Tibial nerve (tissue), 4 donors: ENCODE measurements around the gene PLPPR1. TPM values are rescaled to one million over a fixed set of nuclear protein-coding genes. Genes with fewer than 3 reads are reported as not detected.

Experiments used
- DNase-seq, 2 donors: peaks; one replicate each; pipeline ENCODE4 v3.0.0-alpha.2; 2019; ENCODE audit warnings: low spot score in 2 of 2
- H3K27ac ChIP-seq, 4 donors: fragments of 200-600 bp; sonication (generic) in 3 of 4; one replicate each; pipeline ENCODE4 v1.5.1; 2017 to 2019; ENCODE audit warnings: mild to moderate bottlenecking in 1 of 4
- H3K27me3 ChIP-seq, 2 donors: fragments of 200-600 bp; sonication (generic) in 1 of 2; one replicate each; pipeline versions ENCODE4 v1.5.1 to v1.6.0; 2017 to 2019
- H3K36me3 ChIP-seq, 3 donors: fragments of 200-600 bp; sonication (generic); one replicate each; pipeline ENCODE4 v1.5.1; 2018 to 2019
- H3K4me1 ChIP-seq, 4 donors: fragments of 200-600 bp; sonication (generic) in 3 of 4; one replicate each; pipeline ENCODE4 v1.5.1; 2017 to 2019
- H3K4me3 ChIP-seq, 4 donors: fragments of 200-600 bp; sonication (generic) in 3 of 4; one replicate each; pipeline ENCODE4 v1.5.1; 2017 to 2019; ENCODE audit warnings: mild to moderate bottlenecking in 1 of 4, moderate library complexity in 1 of 4
- H3K9me3 ChIP-seq, 4 donors: fragments of 200-600 bp; sonication (generic) in 3 of 4; one replicate each; pipeline ENCODE4 v1.5.1; 2017 to 2019
- EP300 ChIP-seq, 2 donors: sonication (generic); formaldehyde crosslinking; IDR thresholded peaks; one replicate each; pipeline ENCODE4 v1.6.1; 2017; ENCODE audit warnings: antibody characterized with exemption in 2 of 2, mild to moderate bottlenecking in 1 of 2
- POLR2A ChIP-seq, 2 donors: fragments of 450-650 bp; IDR thresholded peaks; one replicate each; pipeline ENCODE4 v1.6.1; 2017; ENCODE audit warnings: antibody characterized with exemption in 2 of 2, mild to moderate bottlenecking in 2 of 2, moderate library complexity in 2 of 2
- WGBS, 2 donors: methylation state at CpG; one replicate each; pipeline ENCODE4 v1.1.5; 2018; 5-methylcytosine and 5-hydroxymethylcytosine counted together
- total RNA-seq, 4 donors: library from RNA; depleted of rRNA; stranded (reverse); fragments of >200 nt; gene quantifications; one replicate each; pipeline ENCODE4 v1.1.0, GENCODE V29; 2016
- TF ChIP-seq, protein P1 (sequence below), 5 experiments: fragments of 200-600 bp in 3 of 5; fragments of 450-650 bp in 2 of 5; sonication (generic) in 3 of 5; IDR thresholded peaks; one replicate each; pipeline ENCODE4 v1.5.1; 2016 to 2019; ENCODE audit warnings: antibody characterized with exemption in 5 of 5, mild to moderate bottlenecking in 3 of 5, moderate library complexity in 2 of 5

Gene PLPPR1
- total RNA-seq, 4 donors from 2014 or later: 0.30 to 7.6 (median 2.5) TPM

DNA sequence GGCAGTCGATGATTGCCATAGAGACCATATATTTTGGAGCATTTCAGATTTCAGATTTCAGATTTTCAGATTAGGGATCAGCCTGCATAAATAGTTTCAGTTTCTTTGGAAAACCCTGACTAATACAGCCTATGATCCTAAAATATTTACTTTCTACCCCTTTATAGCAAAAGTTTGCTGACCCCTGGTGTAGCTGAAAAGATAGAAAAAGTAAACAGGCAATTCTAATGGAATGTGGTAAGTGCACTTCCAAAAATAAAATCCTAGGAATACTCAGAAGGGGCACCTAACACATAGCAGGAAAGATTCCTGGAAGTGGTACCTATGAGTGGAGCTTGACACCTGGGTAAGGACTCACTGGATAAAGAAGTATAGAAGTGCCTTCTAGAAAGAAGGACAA is 321.8 kb downstream of the PLPPR1 start:
- WGBS, 2 donors: 90 to 94% methylated on average over 1 of the region's 1 CpG
- TF ChIP-seq POLR2A (IDR thresholded peaks at IDR 0.05): no peak
- no peak for TF ChIP-seq EP300 (IDR thresholded peaks at IDR 0.05)
- TF ChIP-seq, protein P1, sequence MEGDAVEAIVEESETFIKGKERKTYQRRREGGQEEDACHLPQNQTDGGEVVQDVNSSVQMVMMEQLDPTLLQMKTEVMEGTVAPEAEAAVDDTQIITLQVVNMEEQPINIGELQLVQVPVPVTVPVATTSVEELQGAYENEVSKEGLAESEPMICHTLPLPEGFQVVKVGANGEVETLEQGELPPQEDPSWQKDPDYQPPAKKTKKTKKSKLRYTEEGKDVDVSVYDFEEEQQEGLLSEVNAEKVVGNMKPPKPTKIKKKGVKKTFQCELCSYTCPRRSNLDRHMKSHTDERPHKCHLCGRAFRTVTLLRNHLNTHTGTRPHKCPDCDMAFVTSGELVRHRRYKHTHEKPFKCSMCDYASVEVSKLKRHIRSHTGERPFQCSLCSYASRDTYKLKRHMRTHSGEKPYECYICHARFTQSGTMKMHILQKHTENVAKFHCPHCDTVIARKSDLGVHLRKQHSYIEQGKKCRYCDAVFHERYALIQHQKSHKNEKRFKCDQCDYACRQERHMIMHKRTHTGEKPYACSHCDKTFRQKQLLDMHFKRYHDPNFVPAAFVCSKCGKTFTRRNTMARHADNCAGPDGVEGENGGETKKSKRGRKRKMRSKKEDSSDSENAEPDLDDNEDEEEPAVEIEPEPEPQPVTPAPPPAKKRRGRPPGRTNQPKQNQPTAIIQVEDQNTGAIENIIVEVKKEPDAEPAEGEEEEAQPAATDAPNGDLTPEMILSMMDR (IDR thresholded peaks at IDR 0.05): no peak
- H3K4me3 ChIP-seq: no peak overlapping the region

DNA sequence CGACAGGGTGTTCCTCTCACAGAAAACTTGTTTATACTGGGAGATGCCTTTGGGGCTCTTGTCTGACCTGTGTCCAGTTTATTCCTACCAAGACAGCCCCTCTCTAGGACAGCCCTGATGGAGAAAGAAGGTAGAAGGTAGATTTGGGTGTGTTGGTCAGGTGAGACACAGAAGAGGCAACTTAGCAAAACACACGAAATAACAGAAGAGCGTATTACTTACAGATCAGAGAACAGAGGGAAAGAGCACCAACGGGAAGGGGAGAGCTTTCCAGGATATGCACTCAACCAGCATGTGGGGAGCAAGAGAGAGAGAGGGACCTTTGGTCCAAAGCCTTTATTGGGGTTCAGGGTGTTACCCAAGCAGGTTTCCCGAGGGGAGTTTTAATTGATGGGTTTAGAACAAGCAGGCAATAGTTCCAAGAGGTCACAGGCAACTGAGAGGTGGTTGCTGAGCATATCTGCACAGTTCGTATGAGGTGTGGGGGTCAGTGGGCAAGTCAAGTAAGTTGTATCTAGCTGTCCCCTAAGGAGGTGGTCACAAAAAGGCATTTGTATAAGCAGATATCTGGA is 324.5 kb downstream of the PLPPR1 start:
- DNase-seq: no peak
- TF ChIP-seq, protein P1 (IDR thresholded peaks at IDR 0.05): no peak
- no peak for TF ChIP-seq POLR2A (IDR thresholded peaks at IDR 0.05)
- H3K9me3 ChIP-seq: no peaks in the 10 kb centered on the region
- H3K36me3 ChIP-seq: no peaks in the 10 kb centered on the region
- 80 to 81% methylated on average over 6 of the region's 6 CpGs for WGBS, 2 donors
- no peak overlapping the region for H3K27ac ChIP-seq
- H3K27me3 ChIP-seq: no peaks in the 10 kb centered on the region
- no peaks in the 10 kb centered on the region for H3K4me1 ChIP-seq
- H3K4me3 ChIP-seq: no peak overlapping the region

More for the DNA sequence above, 321.8 kb downstream of the PLPPR1 start:
- DNase-seq: no peak
- Histone ChIP-seq H3K36me3 (no peaks in the 10 kb centered on the region), H3K4me1 (no peaks in the 10 kb centered on the region), H3K27me3 (no peaks in the 10 kb centered on the region), H3K27ac (no peak overlapping the region), H3K9me3 (no peaks in the 10 kb centered on the region)

DNA sequence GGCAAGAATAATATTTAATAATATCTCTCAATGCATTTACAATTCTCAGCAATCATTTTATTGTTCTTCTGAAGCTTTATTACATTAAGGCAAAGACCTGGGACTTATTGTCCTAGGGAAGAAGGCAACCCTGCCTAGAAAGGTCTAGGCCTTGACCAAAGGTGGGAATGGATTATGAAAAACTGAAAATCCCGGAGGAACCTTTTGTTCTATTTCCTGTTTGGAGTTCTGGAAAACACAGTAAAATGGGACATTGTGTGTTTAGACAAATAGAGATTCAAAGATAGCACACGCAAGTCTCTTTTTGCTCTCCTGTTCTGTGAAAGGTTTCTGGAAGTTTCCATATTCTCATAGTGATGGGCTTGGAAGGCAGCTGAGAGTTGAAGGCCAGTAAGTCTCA is 325.2 kb downstream of the PLPPR1 start:
- WGBS, 2 donors: 71 to 74% methylated on average over 2 of the region's 2 CpGs
- H3K4me3 ChIP-seq: no peak overlapping the region

DNA sequence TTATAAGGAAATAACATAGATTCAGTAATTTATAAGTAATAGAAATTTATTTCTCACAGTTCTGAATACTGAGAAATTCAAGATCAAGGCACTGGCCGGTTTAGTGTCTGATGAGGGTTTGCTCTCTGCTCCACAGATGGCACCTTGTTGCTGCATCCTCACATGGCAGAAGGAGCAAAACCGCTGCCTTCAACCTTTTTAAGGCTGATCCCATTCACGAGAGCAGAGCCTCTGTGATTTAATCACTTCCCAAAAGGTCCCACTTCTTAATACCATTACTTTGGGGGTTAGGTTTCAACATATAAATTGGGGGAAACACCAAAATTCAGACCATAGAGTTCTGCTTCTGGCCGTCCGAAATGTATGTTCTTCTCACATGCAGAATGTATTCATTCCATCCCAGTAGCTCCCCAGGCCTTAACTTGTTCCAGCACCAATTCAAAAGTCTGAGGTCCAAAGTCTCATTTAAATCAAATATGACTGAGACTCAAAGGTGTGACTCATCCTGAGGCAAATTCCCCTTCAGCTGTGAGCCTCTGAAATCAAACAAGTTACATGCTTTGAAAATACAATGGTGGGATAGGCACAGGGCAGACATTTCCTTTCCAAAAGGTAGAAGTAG is 325.7 kb downstream of the PLPPR1 start:
- TF ChIP-seq, protein P1 (IDR thresholded peaks at IDR 0.05): no peak
- no peak for TF ChIP-seq POLR2A (IDR thresholded peaks at IDR 0.05)
- no peak for TF ChIP-seq EP300 (IDR thresholded peaks at IDR 0.05)
- Histone ChIP-seq H3K4me1 (no peaks in the 10 kb centered on the region), H3K27me3 (no peaks in the 10 kb centered on the region), H3K4me3 (no peak overlapping the region), H3K36me3 (no peaks in the 10 kb centered on the region), H3K27ac (no peak overlapping the region), H3K9me3 (no peaks in the 10 kb centered on the region)
- 86 to 94% methylated on average over 5 of the region's 5 CpGs for WGBS, 2 donors
- DNase-seq: no peak

More for the DNA sequence above, 325.2 kb downstream of the PLPPR1 start:
- Histone ChIP-seq H3K4me1 (no peaks in the 10 kb centered on the region), H3K9me3 (no peaks in the 10 kb centered on the region), H3K36me3 (no peaks in the 10 kb centered on the region), H3K27me3 (no peaks in the 10 kb centered on the region), H3K27ac (no peak overlapping the region)
- TF ChIP-seq, protein P1 (IDR thresholded peaks at IDR 0.05): no peak
- TF ChIP-seq POLR2A (IDR thresholded peaks at IDR 0.05) (no peak), EP300 (IDR thresholded peaks at IDR 0.05) (no peak)
- no peak for DNase-seq

DNA sequence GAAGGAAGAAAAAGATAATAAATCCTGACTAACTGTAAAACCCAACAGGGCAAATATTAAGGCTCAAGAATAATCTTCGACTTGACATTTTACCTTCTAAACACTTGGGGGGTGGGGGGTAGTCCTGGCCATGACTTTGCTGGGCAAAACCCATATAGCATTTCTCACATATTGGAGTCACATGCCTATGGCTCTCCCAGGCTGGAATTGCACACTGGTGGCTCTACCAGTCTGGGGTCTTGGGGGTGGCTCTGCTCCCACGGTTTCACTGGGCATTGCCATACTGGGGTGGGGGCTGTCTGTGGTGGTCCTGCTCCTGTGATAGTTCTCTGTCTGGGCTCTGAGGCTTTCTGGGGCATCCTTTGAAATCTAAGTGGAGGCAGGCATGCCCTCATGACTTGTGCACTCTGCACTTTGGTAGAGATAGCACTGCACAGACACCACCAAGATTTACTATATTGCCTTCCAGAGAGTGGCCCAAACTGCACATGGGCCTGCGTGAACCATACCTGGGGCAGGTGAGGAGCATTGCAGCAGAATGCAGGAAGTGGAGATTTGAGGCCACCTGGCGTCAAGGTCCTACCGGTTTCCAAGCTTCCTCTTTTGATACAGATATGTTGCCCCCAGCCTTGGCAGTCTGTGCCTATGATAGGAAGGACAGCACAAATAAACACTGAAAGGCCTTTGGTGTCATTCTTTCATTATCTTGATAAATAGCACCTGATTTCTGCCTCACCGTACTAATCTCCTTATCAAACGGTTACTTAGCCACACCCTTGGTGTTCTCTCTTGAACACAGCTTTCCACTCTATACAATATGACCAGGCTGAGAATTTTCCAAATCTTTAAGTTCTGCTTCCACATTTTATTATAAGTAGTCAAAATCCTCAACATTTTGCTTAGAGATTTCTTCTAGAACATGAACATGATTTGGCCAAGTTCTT is 326.5 kb downstream of the PLPPR1 start:
- no peaks in the 10 kb centered on the region for H3K4me1 ChIP-seq
- 87% methylated on average over 7 of the region's 7 CpGs for WGBS, 2 donors
- no peaks in the 10 kb centered on the region for H3K9me3 ChIP-seq
- TF ChIP-seq, protein P1 (IDR thresholded peaks at IDR 0.05): no peak
- TF ChIP-seq EP300 (IDR thresholded peaks at IDR 0.05) (no peak), POLR2A (IDR thresholded peaks at IDR 0.05) (no peak)
- no peak overlapping the region for H3K4me3 ChIP-seq
- H3K27ac ChIP-seq: no peak overlapping the region
- no peaks in the 10 kb centered on the region for H3K36me3 ChIP-seq
- DNase-seq: no peak
- H3K27me3 ChIP-seq: no peaks in the 10 kb centered on the region
